HG02840 (cell line): ENCODE measurements around the gene FSTL4.

Source experiments
- ATAC-seq: cut with Tn5 transposase; IDR thresholded peaks from one replicate; pipeline ENCODE4 v1.9.1; 2021; ENCODE audit warnings: mild to moderate bottlenecking, moderate library complexity, moderate number of reproducible peaks; ENCODE audit not compliant: unreplicated experiment, low FRiP score

FSTL4 gene

GRCh38 chr5:133333326-133334150 is 278.8 kb downstream of the FSTL4 start:
- no peak for ATAC-seq

GRCh38 chr5:133332439-133333024 is 279.8 kb downstream of the FSTL4 start:
- ATAC-seq, result no peak

GRCh38 chr5:133331941-133332340 is 280.4 kb downstream of the FSTL4 start:
- no peak for ATAC-seq

- no peak for ATAC-seq
Observed at GRCh38 chr5:133330956-133331355, 281.4 kb downstream of the FSTL4 start.

GRCh38 chr5:133328800-133329199 is 283.5 kb downstream of the FSTL4 start:
- ATAC-seq, result no peak

- ATAC-seq, result no peak
Observed at GRCh38 chr5:133327946-133328401, 284.4 kb downstream of the FSTL4 start.

GRCh38 chr5:133326361-133326760 is 286.0 kb downstream of the FSTL4 start:
- ATAC-seq, result no peak

- no peak for ATAC-seq
Observed at GRCh38 chr5:133325864-133326263, 286.5 kb downstream of the FSTL4 start.

- no peak for ATAC-seq
Observed at GRCh38 chr5:133324926-133325325, 287.4 kb downstream of the FSTL4 start.

GRCh38 chr5:133323494-133324457 is 288.6 kb downstream of the FSTL4 start:
- no peak for ATAC-seq

- no peak for ATAC-seq
Observed at GRCh38 chr5:133322743-133323142, 289.6 kb downstream of the FSTL4 start.

GRCh38 chr5:133321833-133322420 is 290.4 kb downstream of the FSTL4 start:
- ATAC-seq, result no peak

- no peak for ATAC-seq
Observed at GRCh38 chr5:133321286-133321832, 291.0 kb downstream of the FSTL4 start.

GRCh38 chr5:133319905-133320520 is 292.3 kb downstream of the FSTL4 start:
- no peak for ATAC-seq

GRCh38 chr5:133319244-133319643 is 293.1 kb downstream of the FSTL4 start:
- no peak for ATAC-seq

- ATAC-seq, result no peak
Observed at GRCh38 chr5:133317558-133317957, 294.8 kb downstream of the FSTL4 start.

GRCh38 chr5:133316346-133317343 is 295.7 kb downstream of the FSTL4 start:
- no peak for ATAC-seq

- no peak for ATAC-seq
Observed at GRCh38 chr5:133314086-133314485, 298.3 kb downstream of the FSTL4 start.

GRCh38 chr5:133311176-133311575 is 301.2 kb downstream of the FSTL4 start:
- no peak for ATAC-seq
